ENCODE measurements around the gene FOXO3. TPM values are rescaled to one million over a fixed set of nuclear protein-coding genes. Genes with fewer than 3 reads are reported as not detected.

Gene FOXO3
- total RNA-seq, 1 experiment from 2014 or later: 22.1 TPM

DNA sequence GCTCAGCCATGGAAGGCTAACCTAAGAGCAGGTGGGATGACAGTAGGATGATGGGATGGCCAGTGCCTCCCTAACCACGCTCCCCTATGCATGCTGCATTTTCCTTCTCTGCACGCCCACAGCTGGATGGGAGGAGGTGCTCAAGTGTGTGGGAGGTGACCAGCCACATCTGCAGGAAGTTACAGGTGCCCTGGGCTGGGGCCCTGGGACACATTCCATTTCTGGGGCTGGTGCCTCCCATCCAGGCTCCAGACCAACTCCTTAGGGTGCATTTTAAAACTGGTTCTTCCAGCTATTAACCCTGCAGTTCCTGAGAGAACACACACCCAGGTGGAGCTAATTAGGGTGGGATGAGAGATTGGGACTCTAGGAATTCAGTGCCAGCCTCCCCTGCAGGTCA, 152.2 kb downstream of the FOXO3 start:
- Mint-ChIP-seq H3K9me3 (no peaks in the 10 kb centered on the region), H3K27ac (no peak overlapping the region), H3K36me3 (ENCODE audit: insufficient read depth in 1 of 3, low read depth in 3 of 3) (no peaks in the 10 kb centered on the region), H3K4me3 (no peak overlapping the region), H3K27me3 (ENCODE audit: low read depth) (peaks cover 4% of the 10 kb centered on the region), H3K4me1 (peaks cover 7 to 8% of the 10 kb centered on the region in 2 experiments)
- Histone ChIP-seq H3K9me3 (ENCODE audit: control insufficient read depth, low read depth, low read length) (no peaks in the 10 kb centered on the region), H3K23me2 (ENCODE audit: insufficient read length, low read depth, low read length, poor library complexity, severe bottlenecking) (no peaks in the 10 kb centered on the region), H3K79me2 (ENCODE audit: insufficient read depth, low read length) (no peaks in the 10 kb centered on the region), H2AFZ (ENCODE audit: low read length) (no peak overlapping the region), H3K4me1 (ENCODE audit: insufficient read depth, low read length) (no peaks in the 10 kb centered on the region; the same call in 1 of the 2 replicates), H3K79me1 (ENCODE audit: insufficient read depth, low read depth, low read length, poor library complexity, severe bottlenecking) (no peaks in the 10 kb centered on the region), H4K20me1 (ENCODE audit: control insufficient read depth, insufficient read depth, insufficient read length) (no peaks in the 10 kb centered on the region), H2BK12ac (ENCODE audit: insufficient read length, low read depth, low read length) (no peak overlapping the region), H3K56ac (ENCODE audit: insufficient read length, low read depth, low read length) (no peak overlapping the region), H3K14ac (ENCODE audit: insufficient read depth, low read length) (no peak overlapping the region; the same call in 1 of the 2 replicates), H3T11ph (ENCODE audit: low read length) (no peak overlapping the region), H4K91ac (ENCODE audit: insufficient read length, low read depth, low read length) (no peak overlapping the region), H2BK15ac (ENCODE audit: low read depth, low read length) (no peak overlapping the region), H3K4me2 (ENCODE audit: insufficient read depth, insufficient read length, low read length) (no peak overlapping the region), H3K9ac (ENCODE audit: extremely low read depth, insufficient read length, low read length) (no peak overlapping the region), H2BK120ac (ENCODE audit: low read depth, low read length, poor library complexity, severe bottlenecking) (no peak overlapping the region), H4K5ac (ENCODE audit: insufficient read length, low read depth, low read length) (no peak overlapping the region), H3K4ac (ENCODE audit: low read depth, low read length) (no peak overlapping the region), H4K8ac (replicated peaks; ENCODE audit: insufficient read length, low read depth, low read length) (no peak overlapping the region), H3K18ac (ENCODE audit: insufficient read length, low read depth, low read length) (no peak overlapping the region), H3K27ac (ENCODE audit: insufficient read length, low read depth, low read length) (no peak overlapping the region), H2BK5ac (ENCODE audit: insufficient read length, low read length) (no peak overlapping the region), H2BK20ac (ENCODE audit: low read depth, low read length, poor library complexity, severe bottlenecking) (no peak overlapping the region), H3K23ac (ENCODE audit: insufficient read length, low read depth, low read length) (no peak overlapping the region), H3K27me3 (ENCODE audit: insufficient read depth, low read length) (no peaks in the 10 kb centered on the region), H2AK5ac (ENCODE audit: insufficient read length, low read length) (no peak overlapping the region)
- TF ChIP-seq, protein P1, sequence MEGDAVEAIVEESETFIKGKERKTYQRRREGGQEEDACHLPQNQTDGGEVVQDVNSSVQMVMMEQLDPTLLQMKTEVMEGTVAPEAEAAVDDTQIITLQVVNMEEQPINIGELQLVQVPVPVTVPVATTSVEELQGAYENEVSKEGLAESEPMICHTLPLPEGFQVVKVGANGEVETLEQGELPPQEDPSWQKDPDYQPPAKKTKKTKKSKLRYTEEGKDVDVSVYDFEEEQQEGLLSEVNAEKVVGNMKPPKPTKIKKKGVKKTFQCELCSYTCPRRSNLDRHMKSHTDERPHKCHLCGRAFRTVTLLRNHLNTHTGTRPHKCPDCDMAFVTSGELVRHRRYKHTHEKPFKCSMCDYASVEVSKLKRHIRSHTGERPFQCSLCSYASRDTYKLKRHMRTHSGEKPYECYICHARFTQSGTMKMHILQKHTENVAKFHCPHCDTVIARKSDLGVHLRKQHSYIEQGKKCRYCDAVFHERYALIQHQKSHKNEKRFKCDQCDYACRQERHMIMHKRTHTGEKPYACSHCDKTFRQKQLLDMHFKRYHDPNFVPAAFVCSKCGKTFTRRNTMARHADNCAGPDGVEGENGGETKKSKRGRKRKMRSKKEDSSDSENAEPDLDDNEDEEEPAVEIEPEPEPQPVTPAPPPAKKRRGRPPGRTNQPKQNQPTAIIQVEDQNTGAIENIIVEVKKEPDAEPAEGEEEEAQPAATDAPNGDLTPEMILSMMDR (conservative IDR thresholded peaks at IDR 0.05): no peak
- DNase-seq: no peak
- WGBS (ENCODE audit: extremely low coverage, insufficient read length, low lambda C conversion rate): no CpG with 5 or more reads among the region's 2 CpGs
